Gastrocnemius medialis (tissue), 4 donors: ENCODE results near the gene NEDD4. TPM values are rescaled to one million over a fixed set of nuclear protein-coding genes. Genes with fewer than 3 reads are reported as not detected.
"Not testable (repeated sequence)": the region's sequence is repeated elsewhere in the genome, so short reads cannot be mapped to it uniquely, and the experiment has no call there.

Experiments
- ATAC-seq, 2 donors: fragments of 150-250 bp; one replicate each; pipeline ENCODE4 v1.9.1; 2016
- DNase-seq, 2 donors: peaks; one replicate each; pipeline ENCODE4 v3.0.0-alpha.2; 2019
- H3K27ac ChIP-seq, 4 donors: fragments of 200-600 bp; sonication (generic); 1 replicate in 1 of 4; 2 replicates in 3 of 4; pipeline ENCODE4 v1.5.1; 2016 to 2018; ENCODE audit warnings: mild to moderate bottlenecking in 2 of 4, moderate library complexity in 1 of 4
- H3K27me3 ChIP-seq, 3 donors: fragments of 200-600 bp; sonication (generic) in 2 of 3; 1 replicate in 1 of 3; 2 replicates in 2 of 3; pipeline versions ENCODE4 v1.5.1 to v1.6.0; 2016 to 2019; ENCODE audit warnings: mild to moderate bottlenecking in 1 of 3, moderate library complexity in 1 of 3
- H3K36me3 ChIP-seq, 2 donors: fragments of 200-600 bp; sonication (generic) in 1 of 2; one replicate each; pipeline ENCODE4 v1.5.1; 2017 to 2018
- H3K4me1 ChIP-seq, 2 donors: fragments of 200-600 bp; sonication (generic) in 1 of 2; one replicate each; pipeline ENCODE4 v1.5.1; 2016 to 2017; ENCODE audit warnings: mild to moderate bottlenecking in 2 of 2
- H3K4me3 ChIP-seq, 4 donors: fragments of 200-600 bp; sonication (generic) in 3 of 4; 1 replicate in 1 of 4; 2 replicates in 3 of 4; pipeline ENCODE4 v1.5.1; 2016 to 2019; ENCODE audit warnings: mild to moderate bottlenecking in 2 of 4
- H3K9me3 ChIP-seq, 3 donors: fragments of 200-600 bp; sonication (generic) in 2 of 3; 1 replicate in 1 of 3; 2 replicates in 2 of 3; pipeline ENCODE4 v1.5.1; 2016 to 2019
- POLR2A ChIP-seq, 2 donors: fragments of 450-650 bp; IDR thresholded peaks; one replicate each; pipeline ENCODE4 v1.6.1; 2017; ENCODE audit warnings: antibody characterized with exemption in 2 of 2, mild to moderate bottlenecking in 2 of 2, moderate library complexity in 2 of 2
- in situ Hi-C, 4 donors: fragments of 200-750 bp; cut with MboI; loops; one replicate each; pipeline versions ENCODE4 v1.15.0 to v1.8.0; 2017; ENCODE audit warnings: low sequenced_read_pairs in 4 of 4
- intact Hi-C: fragments of 100-400 bp; cut with DNase I; formaldehyde crosslinking; loops from one replicate; pipeline ENCODE4 v1.15.1; 2023; ENCODE audit warnings: low total_unique reads
- total RNA-seq, 4 donors: library from RNA; depleted of rRNA; stranded (reverse); fragments of >200 nt; gene quantifications; one replicate each; pipeline versions ENCODE4 v1.1.0 to v1.2.3, GENCODE V29; 2016
- TF ChIP-seq, protein P1 (sequence below), 5 experiments: fragments of 450-650 bp in 3 of 5; fragments of 200-600 bp in 2 of 5; sonication (generic) in 2 of 5; IDR thresholded peaks in 4 of 5; conservative IDR thresholded peaks in 1 of 5; 1 replicate in 4 of 5; 2 replicates in 1 of 5; pipeline ENCODE4 v1.5.1; 2016 to 2019; ENCODE audit warnings: antibody characterized with exemption in 5 of 5, mild to moderate bottlenecking in 3 of 5, moderate library complexity in 3 of 5

NEDD4 gene
- total RNA-seq, 4 donors from 2014 or later, result 45.4 to 475 (median 205) TPM

DNA sequence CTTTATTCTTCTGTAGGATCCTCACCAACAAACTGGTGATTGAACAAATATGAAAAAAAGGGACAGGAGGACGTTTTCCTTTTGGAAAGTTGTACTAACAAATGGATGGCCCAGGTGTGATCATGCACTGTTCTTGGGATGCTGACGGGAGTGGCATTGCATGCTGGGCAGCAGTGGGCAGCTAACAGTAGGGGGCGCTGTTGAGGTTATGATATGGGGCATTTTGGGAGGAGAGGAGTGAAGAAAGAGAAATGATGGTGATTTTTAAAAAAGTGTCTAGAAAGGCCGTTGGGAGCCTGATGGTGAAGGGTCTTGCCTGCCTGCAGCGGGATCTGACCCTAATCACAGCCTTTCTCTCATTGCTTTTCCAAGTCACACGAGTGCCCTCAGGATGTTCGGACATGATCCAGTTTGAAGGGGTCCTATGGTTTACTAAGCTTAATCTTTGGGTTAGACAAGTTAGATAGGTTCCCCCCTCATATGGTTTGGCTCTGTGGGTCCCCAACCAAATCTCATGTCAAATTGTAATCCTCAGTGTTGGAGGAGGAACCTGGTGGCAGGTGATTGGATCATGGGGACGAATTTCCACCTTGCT is 204.2 kb downstream of the NEDD4 start:
- TF ChIP-seq, protein P1, sequence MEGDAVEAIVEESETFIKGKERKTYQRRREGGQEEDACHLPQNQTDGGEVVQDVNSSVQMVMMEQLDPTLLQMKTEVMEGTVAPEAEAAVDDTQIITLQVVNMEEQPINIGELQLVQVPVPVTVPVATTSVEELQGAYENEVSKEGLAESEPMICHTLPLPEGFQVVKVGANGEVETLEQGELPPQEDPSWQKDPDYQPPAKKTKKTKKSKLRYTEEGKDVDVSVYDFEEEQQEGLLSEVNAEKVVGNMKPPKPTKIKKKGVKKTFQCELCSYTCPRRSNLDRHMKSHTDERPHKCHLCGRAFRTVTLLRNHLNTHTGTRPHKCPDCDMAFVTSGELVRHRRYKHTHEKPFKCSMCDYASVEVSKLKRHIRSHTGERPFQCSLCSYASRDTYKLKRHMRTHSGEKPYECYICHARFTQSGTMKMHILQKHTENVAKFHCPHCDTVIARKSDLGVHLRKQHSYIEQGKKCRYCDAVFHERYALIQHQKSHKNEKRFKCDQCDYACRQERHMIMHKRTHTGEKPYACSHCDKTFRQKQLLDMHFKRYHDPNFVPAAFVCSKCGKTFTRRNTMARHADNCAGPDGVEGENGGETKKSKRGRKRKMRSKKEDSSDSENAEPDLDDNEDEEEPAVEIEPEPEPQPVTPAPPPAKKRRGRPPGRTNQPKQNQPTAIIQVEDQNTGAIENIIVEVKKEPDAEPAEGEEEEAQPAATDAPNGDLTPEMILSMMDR (IDR thresholded peaks at IDR 0.05 in 4 of 5, conservative IDR thresholded peaks at IDR 0.05 in 1 of 5), result peak in 4 of 5 experiments; percentile 14 to 47 (median 30)
- no peak for TF ChIP-seq POLR2A (IDR thresholded peaks at IDR 0.05)
- Histone ChIP-seq H3K27me3 (no peaks in the 10 kb centered on the region), H3K9me3 (no peaks in the 10 kb centered on the region), H3K4me1 (no peaks in the 10 kb centered on the region), H3K4me3 (no peak overlapping the region), H3K27ac (no peak overlapping the region), H3K36me3 (no peaks in the 10 kb centered on the region)
- in situ Hi-C loops, result no loop called here
- DNase-seq, result no peak
- ATAC-seq, result no peak
- intact Hi-C loops, result no loop called here

DNA sequence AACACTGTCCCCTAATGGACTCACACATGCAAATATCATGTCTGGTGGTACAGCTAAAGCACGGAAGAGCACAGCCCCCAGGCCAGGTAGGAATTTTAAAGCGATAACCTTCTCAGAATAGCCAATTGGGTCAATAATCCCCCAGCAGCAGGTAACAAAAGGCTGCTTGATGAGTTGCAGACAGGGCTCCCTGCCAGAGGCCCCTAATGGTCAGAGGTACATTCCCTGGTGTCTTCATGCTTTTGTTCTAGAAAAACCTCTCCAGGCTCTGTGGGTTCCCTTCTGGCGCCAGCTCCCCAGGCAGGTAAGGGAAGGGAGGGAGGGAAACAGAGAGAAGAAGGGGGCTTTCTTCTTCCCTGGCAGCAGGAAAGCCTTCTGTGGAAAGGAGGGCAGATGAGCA is 207.1 kb downstream of the NEDD4 start:
- Histone ChIP-seq H3K27ac (no peak overlapping the region), H3K4me1 (no peaks in the 10 kb centered on the region), H3K27me3 (no peaks in the 10 kb centered on the region), H3K9me3 (no peaks in the 10 kb centered on the region), H3K4me3 (no peak overlapping the region), H3K36me3 (no peaks in the 10 kb centered on the region)
- in situ Hi-C loops (no loop called here), intact Hi-C loops (no loop called here)
- ATAC-seq (no peak), DNase-seq (no peak)
- TF ChIP-seq POLR2A (IDR thresholded peaks at IDR 0.05), result no peak
- TF ChIP-seq, protein P1 (IDR thresholded peaks at IDR 0.05 in 4 of 5, conservative IDR thresholded peaks at IDR 0.05 in 1 of 5), result no peak

DNA sequence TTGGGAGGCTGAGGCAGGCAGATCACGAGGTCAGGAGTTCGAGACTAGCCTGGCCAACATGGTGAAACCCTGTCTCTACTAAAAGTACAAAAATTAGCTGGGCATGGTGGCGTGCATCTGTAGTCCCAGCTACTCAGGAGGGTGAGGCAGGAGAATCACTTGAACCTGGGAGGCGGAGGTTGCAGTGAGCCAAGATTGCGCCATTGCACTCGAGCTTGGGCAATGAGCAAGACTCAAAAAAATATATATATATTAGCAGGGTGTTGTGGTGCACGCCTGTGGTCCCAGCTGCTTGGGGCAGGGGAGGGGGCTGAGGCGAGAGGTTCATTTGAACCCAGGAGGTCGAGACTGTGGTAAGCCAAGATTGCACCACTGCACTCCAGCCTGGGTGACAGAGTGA is 207.8 kb downstream of the NEDD4 start:
- H3K27me3 ChIP-seq, H3K4me1 ChIP-seq, in situ Hi-C loops, ATAC-seq, intact Hi-C loops, H3K36me3 ChIP-seq, H3K27ac ChIP-seq, DNase-seq, H3K4me3 ChIP-seq, H3K9me3 ChIP-seq: not testable (repeated sequence)

DNA sequence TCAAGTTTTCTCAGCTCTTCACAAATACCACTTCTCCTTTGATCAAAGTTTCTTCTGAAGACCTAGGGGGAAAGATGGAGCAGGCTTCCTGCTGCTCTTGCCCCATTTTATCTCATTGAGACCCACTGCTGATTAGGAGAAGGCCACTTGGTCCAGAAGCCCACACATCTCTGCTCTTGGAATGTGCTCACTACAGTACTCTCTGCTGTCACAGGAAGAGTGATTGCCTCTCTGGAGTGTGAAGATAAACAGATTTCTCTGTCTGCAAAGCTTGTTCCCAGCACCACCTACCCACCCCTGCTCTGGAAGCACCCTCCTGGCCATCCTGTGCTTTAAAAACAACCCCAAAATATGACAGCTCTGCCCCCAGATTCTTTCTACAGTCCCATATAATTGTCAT is 209.1 kb downstream of the NEDD4 start:
- in situ Hi-C loops, result no loop called here
- intact Hi-C loops, result no loop called here
- Histone ChIP-seq H3K4me1 (no peaks in the 10 kb centered on the region), H3K27me3 (no peaks in the 10 kb centered on the region), H3K4me3 (no peak overlapping the region), H3K27ac (no peak overlapping the region), H3K36me3 (no peaks in the 10 kb centered on the region), H3K9me3 (no peaks in the 10 kb centered on the region)
- ATAC-seq, result no peak
- DNase-seq, result no peak
- TF ChIP-seq POLR2A (IDR thresholded peaks at IDR 0.05), result no peak
- TF ChIP-seq, protein P1 (IDR thresholded peaks at IDR 0.05 in 4 of 5, conservative IDR thresholded peaks at IDR 0.05 in 1 of 5), result no peak

DNA sequence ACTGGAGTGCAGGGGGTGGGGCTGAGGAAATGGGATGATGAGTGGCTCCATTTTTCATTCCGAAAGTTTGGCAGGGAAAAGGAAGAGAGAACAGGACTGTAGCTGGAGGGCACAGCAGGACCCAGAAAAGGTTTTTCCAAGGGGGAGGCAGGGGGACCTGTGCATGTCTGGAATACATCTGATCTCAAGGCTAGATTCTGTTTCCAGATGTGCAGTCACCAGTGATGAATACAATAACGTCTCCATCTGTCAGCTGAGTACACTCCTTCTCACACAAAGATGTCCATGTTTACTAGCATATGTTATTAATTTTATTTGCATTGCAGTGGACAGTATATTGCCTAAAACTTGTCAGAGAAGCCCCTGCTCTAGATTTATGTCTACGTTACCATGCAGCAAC is 210.5 kb downstream of the NEDD4 start:
- H3K4me1 ChIP-seq, result no peaks in the 10 kb centered on the region
- no peak overlapping the region for H3K27ac ChIP-seq
- no peaks in the 10 kb centered on the region for H3K36me3 ChIP-seq
- H3K4me3 ChIP-seq, result no peak overlapping the region
- no peaks in the 10 kb centered on the region for H3K9me3 ChIP-seq
- in situ Hi-C loops (no loop called here), intact Hi-C loops (no loop called here)
- ATAC-seq, result no peak
- DNase-seq, result no peak
- no peaks in the 10 kb centered on the region for H3K27me3 ChIP-seq
- no peak for TF ChIP-seq POLR2A (IDR thresholded peaks at IDR 0.05)
- TF ChIP-seq, protein P1 (IDR thresholded peaks at IDR 0.05 in 4 of 5, conservative IDR thresholded peaks at IDR 0.05 in 1 of 5), result no peak
